SH-SY5Y (cell line): ENCODE measurements around the gene TUBA4B.

ENCODE experiments used
- GATA2 ChIP-seq: IDR thresholded peaks from 2 replicates; pipeline ENCODE4 v1.6.1; 2011; ENCODE audit warnings: mild to moderate bottlenecking, low read depth, low read length
- GATA3 ChIP-seq: IDR thresholded peaks from 2 replicates; pipeline ENCODE4 v1.6.1; 2011; ENCODE audit warnings: low read depth, mild to moderate bottlenecking, low read length, moderate library complexity

DNA sequence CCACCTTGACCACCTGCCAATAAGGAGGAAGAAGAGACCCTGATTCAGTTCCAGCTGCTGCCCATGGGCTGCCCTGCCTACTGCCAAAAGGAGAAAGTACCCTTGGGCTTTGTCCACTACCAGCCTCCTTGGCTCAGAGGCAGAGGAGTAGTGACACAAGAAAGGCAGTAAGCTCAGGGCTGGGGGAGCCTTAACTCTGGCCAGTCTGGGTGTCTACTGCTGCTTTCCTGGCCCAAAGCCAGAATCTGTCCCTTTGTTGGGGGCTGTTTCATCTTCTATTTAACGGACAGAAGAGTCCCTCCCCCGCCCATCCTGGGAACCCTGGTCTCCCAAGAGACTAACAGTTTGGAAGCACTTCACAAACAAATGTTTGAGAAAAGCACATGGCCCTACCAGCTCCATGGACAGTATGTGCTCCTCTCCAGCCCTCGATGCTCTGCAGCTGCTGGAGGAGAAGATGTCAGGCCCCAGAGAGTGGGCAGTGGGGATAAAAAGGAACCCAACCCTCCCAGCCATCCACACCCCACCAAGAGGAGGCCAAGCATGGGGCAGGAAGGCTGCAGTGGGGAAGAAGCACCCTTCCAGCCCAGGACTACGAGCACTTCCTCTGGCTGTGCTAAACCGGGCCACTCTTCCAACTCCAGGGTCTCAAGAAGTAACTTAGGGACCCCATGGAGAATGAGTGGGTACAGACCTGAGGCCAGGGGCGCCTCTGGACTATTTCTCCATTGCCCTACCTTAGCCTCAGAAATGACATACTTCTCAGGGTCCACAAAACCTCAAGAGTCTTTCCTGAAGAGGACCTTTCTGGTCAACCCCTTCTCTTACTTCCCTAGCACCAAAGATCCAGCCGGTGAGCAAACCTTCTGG, 24.8 kb upstream of the TUBA4B start:
- TF ChIP-seq GATA2 (no peak), GATA3 (no peak)
